Stimulated activated CD4-positive, alpha-beta T cell treated with anti-CD3 and anti-CD28 coated beads, Interleukin-4, amount 100 ng/mL, for 48 hours (primary cell): ENCODE data around the gene NOS1.

Experiments used
- DNase-seq, 2 donors: peaks; one replicate each; pipeline ENCODE4 v3.0.0-alpha.2; 2020; ENCODE audit warnings: low read depth in 2 of 2

NOS1 gene

DNA sequence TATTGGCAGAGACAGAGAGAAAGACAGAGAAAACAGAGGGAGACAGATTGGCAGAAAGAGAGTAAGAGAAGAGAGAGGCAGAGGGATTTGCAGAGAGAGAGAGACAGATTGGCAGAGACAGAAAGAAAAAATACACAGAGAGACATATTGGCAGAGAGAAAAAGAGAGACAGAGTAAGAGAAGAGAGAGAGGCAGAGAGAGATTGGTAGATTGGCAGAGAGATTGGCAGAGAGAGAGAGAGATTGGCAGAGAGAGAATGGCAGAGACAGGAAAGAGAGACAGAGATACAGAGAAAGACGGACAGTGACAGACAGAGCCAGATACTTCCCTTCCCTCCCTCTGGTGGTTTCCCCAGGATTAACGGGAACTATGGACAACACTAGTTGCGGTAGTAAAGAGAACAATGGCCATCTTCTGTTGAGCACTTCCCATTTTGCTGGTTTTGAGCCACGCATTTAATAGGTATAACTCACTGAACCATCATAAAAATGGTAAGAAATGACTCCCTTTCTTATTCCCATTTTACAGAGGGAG lies 2.6 kb upstream of the NOS1 start:
- no peak for DNase-seq

- no peak for DNase-seq
Observed at GRCh38 chr12:117363056-117363662, 1.7 kb upstream of the NOS1 start.

- DNase-seq, result no peak
Observed at GRCh38 chr12:117362391-117362790, 965 bp upstream of the NOS1 start.

- no peak for DNase-seq
Observed at GRCh38 chr12:117361905-117362304, 479 bp upstream of the NOS1 start.

DNA sequence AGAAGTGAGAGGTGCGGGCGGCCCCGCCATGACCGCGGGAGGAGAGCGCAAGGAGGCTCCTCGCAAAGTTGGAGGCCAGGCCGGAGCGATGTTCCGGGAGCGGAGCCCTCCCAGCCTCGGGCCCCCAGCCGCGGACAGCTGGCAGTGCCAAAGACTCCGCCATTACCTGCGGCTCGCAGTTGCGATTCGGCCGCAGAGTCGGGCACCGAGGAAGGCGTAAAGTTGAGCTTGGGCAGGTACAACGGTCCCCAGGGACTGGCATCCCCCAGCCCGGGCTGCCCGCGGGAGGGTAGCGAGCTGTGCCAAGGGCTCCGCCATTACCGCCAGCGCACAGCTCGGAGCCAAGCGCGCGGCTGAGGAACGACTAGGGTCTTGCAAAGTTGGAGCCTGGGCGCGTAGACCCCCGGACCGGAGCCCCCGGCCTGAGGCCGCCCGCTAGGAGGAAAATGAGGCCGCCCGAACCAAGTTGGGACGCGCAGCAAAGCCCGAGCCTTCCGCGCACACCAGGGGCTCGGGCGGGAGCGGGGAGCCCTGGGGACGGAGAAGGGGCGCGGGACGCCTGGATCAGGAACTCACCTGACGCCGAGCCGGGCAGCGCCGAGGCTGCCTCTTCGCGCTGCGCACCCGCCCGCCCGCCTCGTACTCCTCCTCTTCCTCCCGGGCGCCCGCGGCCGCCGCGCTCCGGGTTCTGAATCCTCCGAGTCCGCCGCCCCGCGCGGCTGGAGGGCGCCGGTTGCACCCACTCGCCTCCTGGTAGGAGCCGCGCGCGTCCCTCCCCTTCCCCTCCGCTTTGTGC lies 677 bp downstream of the NOS1 start:
- DNase-seq, result no peak

DNA sequence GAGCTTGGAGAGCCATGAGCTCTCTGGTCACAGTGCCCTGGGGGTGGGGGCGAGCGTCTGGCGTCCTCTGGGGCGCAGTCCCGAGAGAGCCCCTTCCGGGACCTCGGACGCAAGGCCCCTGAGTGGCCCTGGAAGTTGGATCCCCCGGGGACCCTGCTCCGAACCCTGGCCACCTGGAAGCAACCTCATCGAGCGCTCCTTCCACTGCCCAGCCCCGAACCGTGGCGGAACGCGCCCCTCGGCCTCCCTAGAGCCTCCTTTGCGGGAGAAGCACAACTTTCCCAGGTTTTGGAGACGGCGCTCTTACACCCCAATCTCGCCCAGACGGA lies 1.2 kb downstream of the NOS1 start:
- no peak for DNase-seq

- DNase-seq, result no peak
Observed at GRCh38 chr12:117359029-117359845, 2.2 kb downstream of the NOS1 start.

- no peak for DNase-seq
Observed at GRCh38 chr12:117356048-117356447, 5.4 kb downstream of the NOS1 start.

DNA sequence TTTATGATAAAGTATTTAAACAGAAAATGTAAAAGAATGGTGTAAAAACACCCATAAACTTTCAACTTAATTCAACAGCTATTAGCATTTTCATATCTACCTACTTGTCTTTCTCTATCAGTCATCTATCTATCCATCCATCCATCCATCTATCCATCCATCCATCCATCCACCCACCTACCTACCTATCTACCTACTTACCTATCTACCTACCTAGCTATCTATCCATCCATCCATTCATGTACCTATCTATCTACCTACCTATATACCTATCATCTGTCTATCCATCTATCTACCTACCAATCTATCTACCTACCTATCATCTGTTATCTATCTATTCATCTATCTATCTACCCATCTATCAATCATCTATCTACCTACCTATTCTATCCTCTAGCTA lies 8.5 kb downstream of the NOS1 start:
- no peak for DNase-seq

DNA sequence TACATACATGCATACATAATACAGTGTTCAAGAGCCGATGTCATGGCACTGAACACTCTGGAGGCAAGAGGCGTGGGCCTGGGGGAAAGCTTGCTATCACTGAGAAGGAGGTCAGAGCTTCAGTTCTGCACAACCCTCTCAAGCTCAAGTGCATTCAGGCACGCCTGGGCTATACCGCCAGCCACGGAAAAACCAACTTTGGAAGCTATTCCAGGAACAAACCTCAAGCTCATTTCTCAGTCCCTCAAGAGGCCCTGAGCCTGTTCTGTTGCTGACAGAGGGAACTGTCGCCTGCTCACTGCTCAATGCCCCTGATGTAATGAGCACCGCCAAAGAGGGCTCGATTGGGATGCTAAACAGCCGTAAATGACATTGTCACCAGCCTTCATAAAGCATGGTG lies 9.2 kb downstream of the NOS1 start:
- no peak for DNase-seq

GRCh38 chr12:117350140-117350539 lies 11.3 kb downstream of the NOS1 start:
- no peak for DNase-seq

DNA sequence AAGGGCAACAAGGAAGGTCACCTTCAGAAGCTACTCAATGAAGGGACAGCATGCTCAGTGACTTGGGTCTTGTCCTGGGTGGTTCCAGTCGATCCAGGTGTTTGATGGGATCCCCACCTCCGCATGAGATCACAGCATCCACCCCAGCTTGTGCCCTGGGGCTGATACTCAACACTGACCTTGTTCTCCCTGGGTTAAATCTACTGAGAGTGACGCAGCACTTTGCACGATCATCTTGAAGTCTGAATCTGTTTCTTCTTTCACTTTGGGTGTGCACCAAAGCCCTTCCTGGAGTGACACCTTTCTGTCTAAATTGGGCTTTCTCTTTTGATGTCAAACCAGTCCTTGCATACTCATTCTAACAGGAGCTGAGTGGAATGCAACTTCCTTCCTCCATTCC lies 13.8 kb downstream of the NOS1 start:
- DNase-seq, result no peak

GRCh38 chr12:117344716-117345115 lies 16.7 kb downstream of the NOS1 start:
- no peak for DNase-seq

- no peak for DNase-seq
Observed at GRCh38 chr12:117343849-117344248, 17.6 kb downstream of the NOS1 start.

- DNase-seq, result no peak
Observed at GRCh38 chr12:117343296-117343695, 18.1 kb downstream of the NOS1 start.

DNA sequence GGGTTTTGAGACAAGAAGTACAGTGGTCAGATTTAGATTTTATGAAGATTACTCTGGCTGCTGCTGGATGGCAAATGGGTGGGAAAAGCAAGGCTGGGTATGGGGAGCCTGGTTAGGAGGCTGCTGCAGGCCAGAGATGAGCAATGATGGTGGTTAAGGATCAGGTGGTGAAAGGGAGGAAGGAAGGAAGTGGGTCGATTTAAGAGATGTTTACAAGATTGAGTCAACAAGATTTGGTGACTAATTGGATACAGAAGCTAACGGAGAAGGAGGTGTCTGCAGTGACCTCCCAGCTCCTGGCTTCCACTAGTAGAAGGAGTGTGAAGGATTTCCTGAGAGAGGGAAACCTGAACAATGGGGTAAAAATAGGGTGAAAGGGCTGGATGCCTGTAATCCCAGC lies 18.7 kb downstream of the NOS1 start:
- no peak for DNase-seq

GRCh38 chr12:117342247-117342646 lies 19.2 kb downstream of the NOS1 start:
- no peak for DNase-seq

GRCh38 chr12:117339104-117339503 lies 22.3 kb downstream of the NOS1 start:
- no peak for DNase-seq

- DNase-seq, result no peak
Observed at GRCh38 chr12:117334855-117335587, 26.4 kb downstream of the NOS1 start.

DNA sequence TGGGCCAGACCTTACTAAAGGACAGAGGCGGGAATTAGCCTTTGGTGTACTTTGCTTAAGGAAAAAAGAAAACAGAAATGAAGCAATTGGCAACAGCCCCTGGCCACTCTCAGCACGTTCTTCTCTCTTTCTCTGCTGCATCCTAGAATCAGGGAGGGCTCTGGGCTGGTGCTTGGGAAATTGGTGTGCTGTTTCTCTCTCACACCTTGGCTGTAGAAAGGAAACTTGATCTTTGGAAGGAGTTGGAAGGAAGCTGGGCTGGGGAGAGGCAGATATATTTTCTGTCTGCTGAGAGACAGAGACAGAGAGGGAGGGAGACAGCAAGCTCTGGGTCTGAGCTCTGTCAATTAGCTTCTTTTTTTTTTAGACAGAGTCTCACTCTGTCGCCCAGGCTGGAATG lies 27.4 kb downstream of the NOS1 start:
- DNase-seq, result no peak

DNA sequence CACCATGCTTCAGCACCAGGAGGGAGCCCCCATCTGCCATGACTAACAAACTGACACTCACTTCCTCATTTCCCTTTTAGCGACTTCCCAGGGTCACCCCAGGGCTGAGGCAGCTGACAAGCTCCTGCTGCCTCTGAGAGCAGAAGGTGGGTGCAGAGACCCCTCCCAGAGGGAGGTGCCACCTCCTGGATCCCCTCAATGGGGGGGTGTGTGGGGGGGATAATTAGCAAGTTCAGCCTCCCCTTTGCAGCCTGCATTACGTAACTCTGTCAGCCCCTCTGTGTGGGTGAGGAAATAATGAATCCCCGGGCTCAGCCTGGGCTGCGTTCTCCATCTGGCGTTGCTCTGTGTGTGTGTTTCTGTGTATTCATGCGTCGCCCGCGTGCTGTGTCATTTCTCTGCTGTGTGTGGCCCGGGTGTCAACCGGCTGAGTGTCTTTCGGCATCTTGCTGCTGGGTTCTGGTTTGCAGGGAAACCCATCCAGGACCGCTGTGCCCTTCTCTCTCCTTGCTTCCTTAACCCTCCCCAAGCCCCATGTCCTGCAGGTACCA lies 28.0 kb downstream of the NOS1 start:
- no peak for DNase-seq

DNA sequence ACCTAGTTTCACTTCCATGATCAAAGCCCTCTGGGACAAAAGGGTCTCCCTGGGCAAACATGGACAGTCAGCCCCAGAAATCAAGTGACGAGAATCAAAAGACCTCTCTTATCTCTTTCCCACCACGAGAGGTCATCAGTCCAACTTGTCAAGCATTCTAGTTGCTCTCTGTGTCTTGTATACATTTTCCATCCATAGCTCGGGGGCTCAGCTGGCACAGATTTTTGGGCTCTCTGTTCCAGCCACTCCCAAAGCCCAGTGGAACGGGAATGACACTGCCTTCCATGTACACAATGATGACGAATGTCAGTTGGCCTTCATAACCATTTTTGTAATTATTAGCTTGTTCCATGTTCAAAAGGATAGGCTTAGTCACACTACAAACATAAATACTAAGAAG lies 29.7 kb downstream of the NOS1 start:
- no peak for DNase-seq
